Measurements from ENCODE around the gene AFF3. TPM values are rescaled to one million over a fixed set of nuclear protein-coding genes. Genes with fewer than 3 reads are reported as not detected.

Gene AFF3
- total RNA-seq, 1 experiment from 2014 or later, result 0.22 TPM

DNA sequence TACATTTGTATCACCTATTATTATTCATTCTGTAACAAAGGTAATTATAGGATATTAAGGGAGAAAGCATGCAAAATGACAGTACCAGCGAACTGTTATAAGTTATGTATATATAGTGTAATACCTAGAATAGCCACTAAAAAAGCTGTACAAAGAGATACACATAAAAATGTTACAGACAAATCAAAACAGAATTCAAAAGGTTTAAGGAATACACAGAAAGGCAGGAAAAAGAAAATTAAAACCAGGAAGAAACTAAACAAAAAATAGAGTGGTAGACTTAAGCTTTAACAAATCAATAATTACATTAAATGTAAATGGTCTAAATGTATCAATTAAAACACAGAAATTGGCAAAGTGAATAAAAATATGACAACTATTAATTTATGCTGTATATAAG, 476.1 kb downstream of the AFF3 start:
- no peak overlapping the region for H2AK5ac ChIP-seq (ENCODE audit: insufficient read length, low read length)
- peaks cover 0 to under 1% of the 10 kb centered on the region in 2 experiments; a peak in 2 of 4 replicates for H3K4me1 Mint-ChIP-seq
- no peaks in the 10 kb centered on the region for H3K9me3 ChIP-seq (ENCODE audit: control insufficient read depth, low read depth, low read length)
- H3K23ac ChIP-seq (ENCODE audit: insufficient read length, low read depth, low read length), result no peak overlapping the region
- no peaks in the 10 kb centered on the region for H4K20me1 ChIP-seq (ENCODE audit: control insufficient read depth, insufficient read depth, insufficient read length)
- H3K56ac ChIP-seq (ENCODE audit: insufficient read length, low read depth, low read length), result no peak overlapping the region
- H3K9me3 Mint-ChIP-seq, result peaks cover 3 to 6% of the 10 kb centered on the region in 2 experiments; a peak in 3 of 5 replicates
- no peak overlapping the region for H3K27ac ChIP-seq (ENCODE audit: insufficient read length, low read depth, low read length)
- no peaks in the 10 kb centered on the region for H3K79me1 ChIP-seq (ENCODE audit: insufficient read depth, low read depth, low read length, poor library complexity, severe bottlenecking)
- H3K23me2 ChIP-seq (ENCODE audit: insufficient read length, low read depth, low read length, poor library complexity, severe bottlenecking), result no peaks in the 10 kb centered on the region
- H2BK20ac ChIP-seq (ENCODE audit: low read depth, low read length, poor library complexity, severe bottlenecking), result no peak overlapping the region
- H3K27me3 Mint-ChIP-seq (ENCODE audit: low read depth), result no peaks in the 10 kb centered on the region; the same call in 1 of the 2 replicates
- H3K4me1 ChIP-seq (ENCODE audit: insufficient read depth, low read length), result peaks cover 2% of the 10 kb centered on the region; the same call in 1 of the 2 replicates
- TF ChIP-seq, protein P1, sequence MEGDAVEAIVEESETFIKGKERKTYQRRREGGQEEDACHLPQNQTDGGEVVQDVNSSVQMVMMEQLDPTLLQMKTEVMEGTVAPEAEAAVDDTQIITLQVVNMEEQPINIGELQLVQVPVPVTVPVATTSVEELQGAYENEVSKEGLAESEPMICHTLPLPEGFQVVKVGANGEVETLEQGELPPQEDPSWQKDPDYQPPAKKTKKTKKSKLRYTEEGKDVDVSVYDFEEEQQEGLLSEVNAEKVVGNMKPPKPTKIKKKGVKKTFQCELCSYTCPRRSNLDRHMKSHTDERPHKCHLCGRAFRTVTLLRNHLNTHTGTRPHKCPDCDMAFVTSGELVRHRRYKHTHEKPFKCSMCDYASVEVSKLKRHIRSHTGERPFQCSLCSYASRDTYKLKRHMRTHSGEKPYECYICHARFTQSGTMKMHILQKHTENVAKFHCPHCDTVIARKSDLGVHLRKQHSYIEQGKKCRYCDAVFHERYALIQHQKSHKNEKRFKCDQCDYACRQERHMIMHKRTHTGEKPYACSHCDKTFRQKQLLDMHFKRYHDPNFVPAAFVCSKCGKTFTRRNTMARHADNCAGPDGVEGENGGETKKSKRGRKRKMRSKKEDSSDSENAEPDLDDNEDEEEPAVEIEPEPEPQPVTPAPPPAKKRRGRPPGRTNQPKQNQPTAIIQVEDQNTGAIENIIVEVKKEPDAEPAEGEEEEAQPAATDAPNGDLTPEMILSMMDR (conservative IDR thresholded peaks at IDR 0.05), result peak; percentile 26; the same call in 1 of the 3 replicates
- WGBS (ENCODE audit: extremely low coverage, insufficient read length, low lambda C conversion rate), result no CpG with 5 or more reads among the region's 1 CpG
- H3K18ac ChIP-seq (ENCODE audit: insufficient read length, low read depth, low read length), result no peak overlapping the region
- H2BK5ac ChIP-seq (ENCODE audit: insufficient read length, low read length), result no peak overlapping the region
- no peak overlapping the region for H3T11ph ChIP-seq (ENCODE audit: low read length)
- H3K4ac ChIP-seq (ENCODE audit: low read depth, low read length), result no peak overlapping the region
- H3K27ac Mint-ChIP-seq, result no peak overlapping the region
- no peak overlapping the region for H2BK12ac ChIP-seq (ENCODE audit: insufficient read length, low read depth, low read length)
- no peaks in the 10 kb centered on the region for H3K79me2 ChIP-seq (ENCODE audit: insufficient read depth, low read length)
- DNase-seq, result no peak
- H4K8ac ChIP-seq (replicated peaks; ENCODE audit: insufficient read length, low read depth, low read length), result no peak overlapping the region
- H2AFZ ChIP-seq (ENCODE audit: low read length), result no peak overlapping the region
- no peak overlapping the region for H3K4me2 ChIP-seq (ENCODE audit: insufficient read depth, insufficient read length, low read length)
- no peak overlapping the region for H2BK15ac ChIP-seq (ENCODE audit: low read depth, low read length)
- H3K9ac ChIP-seq (ENCODE audit: extremely low read depth, insufficient read length, low read length), result no peak overlapping the region
- no peak overlapping the region for H4K91ac ChIP-seq (ENCODE audit: insufficient read length, low read depth, low read length)
- no peak overlapping the region for H2BK120ac ChIP-seq (ENCODE audit: low read depth, low read length, poor library complexity, severe bottlenecking)
- no peaks in the 10 kb centered on the region for H3K27me3 ChIP-seq (ENCODE audit: insufficient read depth, low read length)
- H3K36me3 Mint-ChIP-seq (ENCODE audit: insufficient read depth in 1 of 3, low read depth in 3 of 3), result peaks cover 0 to 4% (median 0%) of the 10 kb centered on the region in 3 experiments; a peak in 1 of 7 replicates
- H4K5ac ChIP-seq (ENCODE audit: insufficient read length, low read depth, low read length), result no peak overlapping the region
- H3K4me3 Mint-ChIP-seq, result no peak overlapping the region
- H3K14ac ChIP-seq (ENCODE audit: insufficient read depth, low read length), result no peak overlapping the region
